Measurements from ENCODE around the gene INSR.
A peak's percentile ranks its signal among the peaks of the same experiment; 100 is the strongest.
"Not testable (repeated sequence)": the region's sequence is repeated elsewhere in the genome, so short reads cannot be mapped to it uniquely, and the experiment has no call there.

INSR gene

GRCh38 chr19:7159105-7159933, 134.9 kb downstream of the INSR start:
- H3K4me3 ChIP-seq (ENCODE audit: low read length), result peak overlapping the region; percentile 45
- TF ChIP-seq CTCF (conservative IDR thresholded peaks at IDR 0.05; ENCODE audit: low read length), result no peak
- DNase-seq (ENCODE audit: low read depth), result peak; percentile 94

- no peak for DNase-seq (ENCODE audit: low read depth)
- no peak for TF ChIP-seq CTCF (conservative IDR thresholded peaks at IDR 0.05; ENCODE audit: low read length)
- H3K4me3 ChIP-seq (ENCODE audit: low read length), result no peak overlapping the region
Measured at GRCh38 chr19:7153022-7153421, 141.2 kb downstream of the INSR start.

GRCh38 chr19:7152568-7152967, 141.6 kb downstream of the INSR start:
- no peak for TF ChIP-seq CTCF (conservative IDR thresholded peaks at IDR 0.05; ENCODE audit: low read length)
- DNase-seq (ENCODE audit: low read depth), result peak; percentile 6

GRCh38 chr19:7149956-7150705, 144.1 kb downstream of the INSR start:
- no peak for TF ChIP-seq CTCF (conservative IDR thresholded peaks at IDR 0.05; ENCODE audit: low read length)

More at GRCh38 chr19:7152568-7152967, 141.6 kb downstream of the INSR start:
- no peak overlapping the region for H3K4me3 ChIP-seq (ENCODE audit: low read length)

GRCh38 chr19:7147119-7147675, 147.0 kb downstream of the INSR start:
- DNase-seq (ENCODE audit: low read depth); H3K4me3 ChIP-seq (ENCODE audit: low read length): not testable (repeated sequence)

More at GRCh38 chr19:7149956-7150705, 144.1 kb downstream of the INSR start:
- no peak overlapping the region for H3K4me3 ChIP-seq (ENCODE audit: low read length)
- DNase-seq (ENCODE audit: low read depth), result no peak

- DNase-seq (ENCODE audit: low read depth); H3K4me3 ChIP-seq (ENCODE audit: low read length): not testable (repeated sequence)
Measured at GRCh38 chr19:7146086-7146485, 148.1 kb downstream of the INSR start.

- TF ChIP-seq CTCF (conservative IDR thresholded peaks at IDR 0.05; ENCODE audit: low read length), result no peak
- H3K4me3 ChIP-seq (ENCODE audit: low read length), result no peak overlapping the region
- DNase-seq (ENCODE audit: low read depth), result no peak
Measured at GRCh38 chr19:7145494-7145893, 148.7 kb downstream of the INSR start.

GRCh38 chr19:7142771-7143170, 151.4 kb downstream of the INSR start:
- H3K4me3 ChIP-seq (ENCODE audit: low read length), result no peak overlapping the region
- no peak for TF ChIP-seq CTCF (conservative IDR thresholded peaks at IDR 0.05; ENCODE audit: low read length)
- no peak for DNase-seq (ENCODE audit: low read depth)

Data from AG10803 (cell line).